A549 treated with dexamethasone at 1 μM for 4 hours (cell line): ENCODE results near the gene KRTAP5-4. TPM values are rescaled to one million over a fixed set of nuclear protein-coding genes. Genes with fewer than 3 reads are reported as not detected.

Source experiments
- total RNA-seq: library from RNA; stranded (reverse); fragments of 200-300 nt; extraction: Qiagen RNA extraction; gene quantifications from 5 replicates; pipeline ENCODE4 v1.2.3, GENCODE V29; 2022

KRTAP5-4 gene
- not detected in 5 replicates for total RNA-seq

GRCh38 chr11:1622086-1622485 lies at the start of gene KRTAP5-4:
KRTAP5-4 (minus strand) TSS chr11:1622138; CDS start chr11:1622093, 45 bp downstream.

GRCh38 chr11:1629326-1630185 lies 7.6 kb upstream of the KRTAP5-4 start, which contains the start of gene KRTAP5-5:
KRTAP5-5 (plus strand) TSS chr11:1629775; CDS start chr11:1629841, 66 bp downstream.

GRCh38 chr11:1608363-1608762 lies 13.6 kb downstream of the KRTAP5-4 start, which contains the start of gene KRTAP5-3:
KRTAP5-3 (minus strand) TSS chr11:1608463; CDS start chr11:1608385, 78 bp downstream.

GRCh38 chr11:1597994-1598380 lies 24.0 kb downstream of the KRTAP5-4 start, which contains the start of gene KRTAP5-2:
KRTAP5-2 (minus strand) TSS chr11:1598294; CDS start chr11:1598250, 44 bp downstream.

GRCh38 chr11:1584661-1585370 lies 37.1 kb downstream of the KRTAP5-4 start, which contains the start of gene KRTAP5-1:
KRTAP5-1 (minus strand) TSS chr11:1585283; CDS start chr11:1585249, 34 bp downstream.

GRCh38 chr11:1572197-1573076 lies 49.5 kb downstream of the KRTAP5-4 start, which contains the start of gene DUSP8:
DUSP8 (minus strand) TSS chr11:1572271; CDS start chr11:1565826, 6,445 bp downstream.

Other genes starting within 250 kb of the KRTAP5-4 start
- 3.9 to 7.2 TPM (median 5.8 TPM) in 5 replicates for gene BRSK2, start 232.2 kb downstream of the KRTAP5-4 start, total RNA-seq
- 36.3 to 40.7 TPM (median 39.2 TPM) in 5 replicates for gene MOB2, start 135.4 kb downstream of the KRTAP5-4 start, total RNA-seq
- gene DUSP8, start 49.9 kb downstream of the KRTAP5-4 start, total RNA-seq, result 0.78 to 1.8 TPM (median 1.3 TPM) in 5 replicates
- not detected in 5 replicates for gene KRTAP5-1, start 36.9 kb downstream of the KRTAP5-4 start, total RNA-seq
- gene KRTAP5-2, start 23.8 kb downstream of the KRTAP5-4 start, total RNA-seq, result not detected in 5 replicates
- not detected in 5 replicates for gene KRTAP5-3, start 13.7 kb downstream of the KRTAP5-4 start, total RNA-seq
- gene KRTAP5-5, start 7.6 kb upstream of the KRTAP5-4 start, total RNA-seq, result not detected in 5 replicates
- gene KRTAP5-6, start 75.1 kb upstream of the KRTAP5-4 start, total RNA-seq, result not detected in 5 replicates
- 1.1 to 2.7 TPM (median 1.3 TPM) in 5 replicates for gene IFITM10, start 128.5 kb upstream of the KRTAP5-4 start, total RNA-seq
- 343 to 631 TPM (median 535 TPM) in 5 replicates for gene CTSD, start 141.8 kb upstream of the KRTAP5-4 start, total RNA-seq
- 0.26 to 0.73 TPM (median 0.42 TPM) in 5 replicates for gene SYT8, start 212.9 kb upstream of the KRTAP5-4 start, total RNA-seq
- gene TNNI2, start 216.8 kb upstream of the KRTAP5-4 start, total RNA-seq, result 0.31 to 0.33 TPM in 2 of 5 replicates, not detected in the others
- 1.6 to 2.9 TPM (median 2.0 TPM) in 5 replicates for gene LSP1, start 230.9 kb upstream of the KRTAP5-4 start, total RNA-seq